Effector memory CD8-positive, alpha-beta T cell (primary cell): ENCODE results near the gene LINS1.

Source experiments
- ATAC-seq: fragments of 150-1000 bp; cut with Tn5 transposase; replicated peaks from 2 replicates; pipeline ENCODE4 v1.10.0; 2021; ENCODE audit warnings: mild to moderate bottlenecking, moderate library complexity
- DNase-seq, 3 experiments: peaks; one replicate each; pipeline ENCODE4 v3.0.0; 2021
- H3K27ac Mint-ChIP-seq, 2 donors: one replicate each; pipeline ENCODE4 v1.8.0; 2022; ENCODE audit warnings: mild to moderate bottlenecking in 2 of 2, mixed read lengths in 2 of 2, moderate library complexity in 2 of 2
- H3K27me3 Mint-ChIP-seq, 2 donors: one replicate each; pipeline ENCODE4 v1.8.0; 2022; ENCODE audit warnings: mixed read lengths in 2 of 2
- H3K36me3 Mint-ChIP-seq: one replicate; pipeline ENCODE4 v1.8.0; 2022; ENCODE audit warnings: mild to moderate bottlenecking, moderate library complexity, mixed read lengths; ENCODE audit not compliant: insufficient read depth
- H3K4me1 Mint-ChIP-seq, 2 donors: one replicate each; pipeline ENCODE4 v1.8.0; 2022; ENCODE audit warnings: low read depth in 2 of 2, mixed read lengths in 2 of 2
- H3K4me3 Mint-ChIP-seq, 2 donors: one replicate each; pipeline ENCODE4 v1.8.0; 2022; ENCODE audit warnings: mild to moderate bottlenecking in 2 of 2, mixed read lengths in 2 of 2, moderate library complexity in 2 of 2
- H3K9me3 Mint-ChIP-seq, 2 donors: one replicate each; pipeline ENCODE4 v1.8.0; 2022; ENCODE audit warnings: mixed read lengths in 2 of 2
- total RNA-seq, 9 experiments: gene quantifications; one replicate each; lab custom pipeline; 2026; lab: John Stamatoyannopoulos, UW

The LINS1 gene, protein sequence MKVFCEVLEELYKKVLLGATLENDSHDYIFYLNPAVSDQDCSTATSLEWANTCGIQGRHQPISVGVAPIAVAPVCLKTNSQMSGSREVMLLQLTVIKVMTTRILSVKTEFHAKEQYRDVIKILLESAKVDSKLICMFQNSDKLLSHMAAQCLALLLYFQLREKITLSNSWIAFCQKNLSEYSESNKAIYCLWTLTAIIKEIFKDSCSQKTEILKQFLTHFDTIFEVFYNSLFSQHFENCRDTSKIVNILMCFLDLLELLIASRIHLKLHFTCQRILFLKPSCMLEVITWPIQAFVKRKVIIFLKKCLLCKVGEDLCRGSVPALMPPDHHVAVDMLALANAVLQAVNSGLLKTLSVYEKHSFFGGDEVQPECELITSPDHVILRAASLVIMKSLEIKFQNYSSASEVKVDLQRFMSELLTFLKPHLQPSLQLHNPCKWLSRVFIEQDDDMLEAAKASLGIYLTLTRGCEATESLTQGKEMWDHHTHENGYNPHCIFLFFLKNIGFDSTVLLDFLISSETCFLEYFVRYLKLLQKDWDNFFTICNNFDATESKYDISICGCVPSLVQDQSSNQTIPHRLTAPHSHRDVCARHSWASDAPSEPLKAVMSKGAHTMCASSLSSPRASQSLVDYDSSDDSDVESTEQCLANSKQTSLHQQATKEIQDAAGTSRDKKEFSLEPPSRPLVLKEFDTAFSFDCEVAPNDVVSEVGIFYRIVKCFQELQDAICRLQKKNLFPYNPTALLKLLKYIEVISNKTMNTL
- total RNA-seq = 20.8 to 102 (median 66.5) reads per million in 9 experiments

DNA sequence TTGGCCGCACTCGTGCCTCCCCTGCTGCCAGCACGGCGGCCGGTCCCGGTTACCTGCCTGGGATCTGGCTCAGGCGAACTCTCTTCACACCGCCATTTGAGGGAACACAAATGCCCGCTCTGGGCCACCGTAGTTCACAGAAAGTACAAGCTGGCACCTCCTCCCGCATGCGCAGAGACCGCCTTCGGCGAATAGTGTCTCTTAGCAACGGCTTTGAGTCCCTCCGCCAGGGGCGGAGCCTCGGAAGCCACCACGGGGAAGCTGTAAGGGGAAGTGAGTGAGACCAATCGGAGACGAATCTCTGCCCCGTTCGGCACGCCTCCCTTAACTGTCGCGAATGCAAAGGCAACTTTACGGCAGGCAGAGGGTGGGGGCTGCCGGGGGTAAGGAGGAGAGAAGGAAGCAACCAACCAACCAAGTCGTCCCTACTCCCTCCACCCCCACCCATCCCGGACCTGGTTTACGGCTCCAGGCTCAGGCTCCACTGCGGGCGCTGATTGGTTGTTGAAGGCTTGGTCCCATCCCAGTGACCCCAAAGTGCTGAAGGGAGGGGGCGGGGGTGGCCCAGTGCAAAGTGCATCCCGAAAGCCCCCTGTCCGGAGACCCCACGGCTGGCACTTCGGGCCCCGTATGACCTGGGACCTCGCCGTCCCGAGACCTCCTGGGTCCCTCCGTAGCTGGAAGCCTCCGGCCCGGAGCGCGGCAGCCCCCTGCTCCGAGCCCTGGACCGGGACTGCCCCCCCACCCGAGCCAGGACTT lies at the start of gene LINS1, which contains the start of gene ASB7:
Gene LINS1, minus strand, starts transcription at position 121 of the 759 bp plus-strand sequence. CDS start 21,342 bp downstream, outside the sequence.
Gene ASB7, plus strand, starts transcription at position 526 of the 759 bp plus-strand sequence. CDS start 9,628 bp downstream, outside the sequence.
- DNase-seq (peak; percentile 99), ATAC-seq (peak; percentile 85)
- H3K27me3 Mint-ChIP-seq = no peaks in the 10 kb centered on the region
- H3K9me3 Mint-ChIP-seq = no peaks in the 10 kb centered on the region
- H3K4me1 Mint-ChIP-seq = peaks cover 25 to 47% of the 10 kb centered on the region in 2 donors
- peaks cover 13% of the 10 kb centered on the region for H3K36me3 Mint-ChIP-seq
- no peak within 1 kb of the TSS for H3K27ac Mint-ChIP-seq
- no peak within 1 kb of the TSS for H3K4me3 Mint-ChIP-seq

DNA sequence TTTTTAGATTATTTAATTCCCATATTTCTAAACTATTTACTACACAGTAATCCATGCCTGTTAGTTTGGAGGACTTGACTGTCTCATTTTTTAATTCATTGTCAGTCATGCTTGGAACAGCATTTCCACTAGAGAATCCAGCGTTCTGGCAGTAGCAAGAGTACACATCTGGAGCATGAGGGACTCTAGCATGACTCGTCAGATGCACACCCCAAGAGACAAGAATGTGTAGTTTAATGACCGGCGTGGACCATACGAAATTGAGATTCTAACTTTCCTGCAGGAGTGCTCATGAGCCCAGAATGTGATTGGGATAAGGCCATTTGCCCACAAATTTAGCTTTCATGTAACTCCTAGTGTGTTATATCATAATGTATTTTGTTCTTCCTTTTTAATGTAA lies 49.3 kb upstream of the LINS1 start:
- no peak overlapping the region for H3K4me3 Mint-ChIP-seq
- H3K4me1 Mint-ChIP-seq = peaks cover 0 to 2% of the 10 kb centered on the region in 2 donors
- no peak overlapping the region for H3K27ac Mint-ChIP-seq
- peaks cover 4% of the 10 kb centered on the region for H3K36me3 Mint-ChIP-seq
- H3K9me3 Mint-ChIP-seq = no peaks in the 10 kb centered on the region
- no peaks in the 10 kb centered on the region for H3K27me3 Mint-ChIP-seq
- ATAC-seq (no peak), DNase-seq (no peak)

DNA sequence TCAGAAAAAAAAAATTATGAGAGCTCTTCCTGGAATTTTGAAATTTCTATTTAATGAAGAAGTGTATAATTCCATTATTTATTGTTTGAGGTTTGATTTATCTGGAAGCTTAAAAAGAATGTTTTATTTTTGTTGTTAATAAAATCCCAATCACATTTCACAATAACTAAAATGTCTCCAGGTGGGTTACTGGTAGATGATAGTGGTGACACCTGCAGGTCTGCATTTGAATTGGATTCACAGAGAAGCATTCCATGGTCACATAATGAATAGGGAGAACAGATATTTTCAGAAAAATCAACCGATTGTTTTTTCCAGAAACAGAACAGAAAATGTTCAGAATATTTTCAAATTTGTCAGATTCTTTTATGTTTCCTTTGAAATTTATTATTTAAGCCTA lies 48.7 kb upstream of the LINS1 start:
- Mint-ChIP-seq H3K4me1 (peaks cover 0 to 8% of the 10 kb centered on the region in 2 donors), H3K4me3 (no peak overlapping the region), H3K27me3 (no peaks in the 10 kb centered on the region), H3K9me3 (no peaks in the 10 kb centered on the region), H3K27ac (peak overlapping the region in 1 of 2 donors; percentile 19), H3K36me3 (peaks cover 4% of the 10 kb centered on the region)
- ATAC-seq = no peak
- DNase-seq = no peak

DNA sequence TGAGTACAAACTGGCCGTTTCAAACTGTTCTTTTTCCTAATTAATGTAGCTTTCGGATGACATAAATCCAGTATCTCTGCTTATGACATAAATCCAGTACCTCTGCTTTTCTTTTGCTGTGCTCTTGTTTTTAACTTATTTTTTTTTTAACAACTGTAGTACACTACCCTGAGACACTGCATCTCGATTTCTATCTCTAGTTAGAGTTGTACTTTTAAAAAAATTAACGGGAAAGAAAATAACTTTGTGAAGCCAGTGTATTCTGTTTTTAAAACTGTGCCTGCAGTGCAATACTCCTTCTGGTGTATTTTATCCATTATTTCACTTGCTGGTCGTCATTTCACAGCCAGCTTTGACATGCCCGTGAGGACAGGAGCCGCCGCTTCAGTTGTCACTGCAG lies 47.0 kb upstream of the LINS1 start:
- no peak for ATAC-seq
- H3K27me3 Mint-ChIP-seq = no peaks in the 10 kb centered on the region
- H3K4me3 Mint-ChIP-seq = no peak overlapping the region
- no peak for DNase-seq
- peaks cover 3 to 9% of the 10 kb centered on the region in 2 donors for H3K4me1 Mint-ChIP-seq
- H3K27ac Mint-ChIP-seq = no peak overlapping the region
- peaks cover 4% of the 10 kb centered on the region for H3K36me3 Mint-ChIP-seq
- H3K9me3 Mint-ChIP-seq = no peaks in the 10 kb centered on the region

DNA sequence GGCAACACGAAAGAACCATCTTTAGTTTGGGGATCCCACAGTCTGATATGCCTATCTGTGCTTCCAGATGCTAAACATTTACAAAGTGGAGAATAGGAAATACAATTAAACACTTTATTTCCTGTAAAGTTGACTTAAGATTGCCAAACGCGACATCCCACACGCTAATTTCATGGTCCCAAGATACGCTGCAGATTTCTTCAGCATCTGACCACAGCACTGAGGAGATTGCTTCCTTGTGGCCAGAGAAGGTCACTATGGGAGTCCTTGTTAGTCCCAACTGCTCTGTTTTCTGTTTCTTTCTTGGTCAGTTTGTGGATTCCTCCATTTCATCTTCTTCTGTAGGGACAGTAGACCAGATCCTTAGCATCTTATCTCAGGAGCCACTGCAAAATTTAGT lies 43.7 kb upstream of the LINS1 start:
- DNase-seq (no peak), ATAC-seq (no peak)
- Mint-ChIP-seq H3K27ac (peak overlapping the region in 1 of 2 donors; percentile 11), H3K4me3 (no peak overlapping the region), H3K36me3 (peaks cover 4% of the 10 kb centered on the region), H3K27me3 (no peaks in the 10 kb centered on the region), H3K9me3 (no peaks in the 10 kb centered on the region), H3K4me1 (peaks cover 16 to 29% of the 10 kb centered on the region in 2 donors)

DNA sequence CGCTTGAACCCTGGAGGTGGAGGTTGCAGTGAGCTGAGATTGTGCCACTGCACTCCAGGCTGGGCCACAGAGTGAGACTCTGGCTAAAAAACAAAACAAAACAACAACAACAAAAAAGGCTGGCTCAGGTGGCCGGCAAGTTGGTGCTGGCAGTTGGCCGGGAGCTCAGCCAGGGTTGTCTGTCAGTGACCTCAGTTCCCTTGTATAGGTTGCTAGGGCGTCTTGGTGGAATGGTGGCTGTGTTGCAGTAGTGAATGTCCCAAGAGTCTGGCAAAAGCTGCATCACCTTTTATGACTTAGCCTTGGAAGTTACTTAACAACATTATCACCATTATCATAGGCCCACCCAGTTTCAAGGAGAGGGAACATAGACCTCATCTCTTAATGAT lies 41.0 kb upstream of the LINS1 start:
- H3K36me3 Mint-ChIP-seq = no peaks in the 10 kb centered on the region
- no peaks in the 10 kb centered on the region for H3K27me3 Mint-ChIP-seq
- DNase-seq (no peak), ATAC-seq (no peak)
- peaks cover 25 to 41% of the 10 kb centered on the region in 2 donors for H3K4me1 Mint-ChIP-seq
- H3K27ac Mint-ChIP-seq = peak overlapping the region in 1 of 2 donors; percentile 13
- no peaks in the 10 kb centered on the region for H3K9me3 Mint-ChIP-seq
- no peak overlapping the region for H3K4me3 Mint-ChIP-seq

DNA sequence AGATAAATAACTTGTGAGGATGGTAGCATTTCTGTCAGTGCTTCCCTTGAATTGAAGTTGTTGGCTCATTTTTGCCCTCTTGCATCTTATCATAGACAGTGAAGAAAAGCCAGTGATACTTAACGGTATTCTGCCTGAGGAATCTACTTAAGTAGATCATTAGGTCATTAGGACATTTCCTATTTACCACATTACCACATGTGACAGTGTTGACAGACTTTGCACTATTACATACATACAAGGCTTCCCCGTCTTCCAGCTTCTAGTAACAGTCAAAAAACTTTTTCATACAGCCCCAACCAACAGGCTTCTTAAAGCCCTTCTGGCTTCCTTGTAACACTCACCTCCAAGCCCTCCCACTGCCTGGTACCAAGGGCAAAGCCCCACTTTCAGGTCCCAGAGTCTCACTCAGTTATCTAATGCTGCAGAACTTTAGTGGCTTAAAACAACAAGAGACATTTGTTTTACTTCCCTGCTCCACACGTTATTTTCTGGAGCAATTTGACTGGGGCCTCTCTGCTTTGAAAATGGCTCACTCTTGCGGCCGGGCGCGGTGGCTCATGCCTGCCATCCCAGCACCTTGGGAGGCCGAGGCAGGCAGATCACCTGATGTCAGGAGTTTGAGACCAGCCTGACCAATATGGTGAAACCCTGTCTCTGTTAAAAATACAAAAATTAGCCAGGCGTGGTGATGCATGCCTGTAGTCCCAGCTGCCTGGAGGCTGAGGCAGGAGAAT lies 40.4 kb upstream of the LINS1 start:
- Mint-ChIP-seq H3K27ac (peak overlapping the region in 1 of 2 donors; percentile 32), H3K27me3 (no peaks in the 10 kb centered on the region), H3K9me3 (no peaks in the 10 kb centered on the region), H3K4me3 (no peak overlapping the region), H3K36me3 (no peaks in the 10 kb centered on the region), H3K4me1 (peaks cover 25 to 41% of the 10 kb centered on the region in 2 donors)
- DNase-seq (no peak), ATAC-seq (no peak)

DNA sequence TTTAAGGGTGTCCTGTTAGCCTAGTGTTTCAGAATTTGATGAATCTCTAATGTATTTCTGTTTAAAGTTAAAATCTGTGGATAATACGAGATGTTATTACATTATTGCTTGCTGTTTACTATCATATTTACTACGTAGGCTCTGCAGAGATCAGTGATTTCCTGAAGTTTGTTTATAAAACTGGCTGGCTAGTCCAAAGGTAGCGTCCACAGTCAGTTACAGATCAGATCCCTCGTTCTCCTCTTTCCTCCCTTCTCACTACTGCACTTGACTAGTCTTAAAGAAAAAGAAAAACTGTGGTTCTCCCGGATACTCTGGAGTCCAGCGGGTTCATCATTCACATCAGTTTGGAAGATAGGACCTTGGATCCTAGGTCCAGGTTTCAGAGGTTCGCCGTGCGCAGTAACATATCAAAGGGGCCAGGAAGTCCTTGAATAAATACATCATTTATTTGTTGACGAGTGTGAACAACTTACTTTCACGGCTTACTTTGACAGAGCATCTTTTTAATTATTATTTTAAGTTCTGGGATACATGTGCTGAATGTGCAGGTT lies 36.3 kb upstream of the LINS1 start:
- ATAC-seq (no peak), DNase-seq (no peak)
- H3K27ac Mint-ChIP-seq = no peak overlapping the region
- peaks cover under 1% of the 10 kb centered on the region for H3K36me3 Mint-ChIP-seq
- no peaks in the 10 kb centered on the region for H3K27me3 Mint-ChIP-seq
- no peak overlapping the region for H3K4me3 Mint-ChIP-seq
- no peaks in the 10 kb centered on the region for H3K9me3 Mint-ChIP-seq
- H3K4me1 Mint-ChIP-seq = peaks cover 46 to 55% of the 10 kb centered on the region in 2 donors

DNA sequence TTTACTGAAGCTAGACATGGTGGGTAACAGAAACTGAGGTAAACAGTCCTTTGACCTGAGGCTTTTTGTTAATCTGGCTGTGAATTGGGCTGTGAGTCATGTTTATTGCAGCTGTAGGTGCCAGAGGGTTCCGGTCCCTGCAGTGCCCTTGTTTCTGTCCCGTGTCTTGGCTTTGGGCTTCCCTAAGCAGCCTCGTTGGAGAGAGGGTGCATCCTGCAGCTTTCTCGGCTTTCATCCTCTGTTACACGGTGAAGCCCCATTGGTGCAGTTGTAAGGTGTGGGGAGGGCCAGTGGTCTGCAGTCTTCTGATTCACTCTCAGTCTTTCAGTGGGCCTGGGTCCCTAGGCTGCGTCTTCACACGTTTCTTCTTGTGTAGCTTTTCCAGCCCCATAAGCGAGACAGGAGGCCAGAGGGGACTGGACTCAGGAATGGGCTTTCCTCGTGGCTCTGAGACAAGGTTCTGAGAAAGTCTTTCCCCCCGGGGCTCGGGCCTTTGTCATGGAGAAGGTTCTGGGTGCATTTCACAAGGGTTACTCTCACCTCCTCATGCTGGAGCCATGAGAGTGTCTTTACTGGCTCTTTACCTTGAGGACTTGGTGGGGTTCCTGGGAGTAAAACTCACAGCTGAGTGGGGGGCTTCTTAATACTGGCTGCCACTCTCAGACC lies 33.6 kb upstream of the LINS1 start:
- Mint-ChIP-seq H3K27ac (peak overlapping the region; percentile 20 to 27), H3K27me3 (no peaks in the 10 kb centered on the region), H3K4me3 (peak overlapping the region in 1 of 2 donors; percentile 30), H3K4me1 (peaks cover 40 to 44% of the 10 kb centered on the region in 2 donors), H3K9me3 (no peaks in the 10 kb centered on the region), H3K36me3 (peaks cover 13% of the 10 kb centered on the region)
- DNase-seq = no peak
- no peak for ATAC-seq

DNA sequence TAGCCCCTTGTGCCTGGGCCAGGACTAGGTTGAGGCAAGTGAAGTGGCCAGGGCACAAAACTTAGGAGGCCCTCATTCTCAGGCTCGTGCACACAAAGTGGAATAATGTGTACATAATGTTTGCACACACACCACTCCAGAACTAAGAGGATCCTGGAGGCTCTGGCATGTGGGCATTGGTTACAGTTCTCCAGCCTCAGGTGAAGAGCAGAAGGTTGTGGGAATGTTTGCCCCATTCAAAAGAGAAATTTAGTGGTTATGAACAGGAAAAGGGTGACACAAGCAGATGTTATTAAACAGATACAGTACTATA lies 31.7 kb upstream of the LINS1 start:
- H3K4me3 Mint-ChIP-seq = no peak overlapping the region
- H3K9me3 Mint-ChIP-seq = no peaks in the 10 kb centered on the region
- peak overlapping the region in 1 of 2 donors; percentile 82 for H3K27ac Mint-ChIP-seq
- DNase-seq = no peak
- H3K36me3 Mint-ChIP-seq = peaks cover 23% of the 10 kb centered on the region
- no peaks in the 10 kb centered on the region for H3K27me3 Mint-ChIP-seq
- no peak for ATAC-seq
- peaks cover 35 to 38% of the 10 kb centered on the region in 2 donors for H3K4me1 Mint-ChIP-seq

DNA sequence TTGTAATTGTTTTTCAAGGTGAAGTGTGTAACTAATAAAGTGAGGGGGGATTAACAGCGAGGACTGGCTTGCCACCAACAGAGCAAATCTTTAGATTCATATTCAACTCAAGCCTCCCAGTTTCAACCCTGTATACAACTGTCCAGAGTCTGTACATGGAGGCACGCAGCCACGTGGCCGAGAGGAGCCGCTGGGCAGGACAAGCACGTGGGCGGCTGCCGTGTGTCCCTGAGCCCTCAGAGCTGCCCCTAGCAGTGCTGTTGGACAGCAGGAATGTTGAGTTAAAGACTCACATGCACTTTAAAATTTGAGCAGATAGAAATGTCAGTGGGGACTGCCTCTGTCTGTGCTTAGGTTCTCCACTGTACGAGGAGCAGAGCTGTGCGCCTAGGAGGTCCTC lies 29.8 kb upstream of the LINS1 start:
- Mint-ChIP-seq H3K27me3 (no peaks in the 10 kb centered on the region), H3K4me3 (no peak overlapping the region), H3K36me3 (peaks cover 23% of the 10 kb centered on the region), H3K4me1 (peaks cover 35 to 41% of the 10 kb centered on the region in 2 donors), H3K9me3 (no peaks in the 10 kb centered on the region), H3K27ac (no peak overlapping the region)
- DNase-seq (no peak), ATAC-seq (no peak)

DNA sequence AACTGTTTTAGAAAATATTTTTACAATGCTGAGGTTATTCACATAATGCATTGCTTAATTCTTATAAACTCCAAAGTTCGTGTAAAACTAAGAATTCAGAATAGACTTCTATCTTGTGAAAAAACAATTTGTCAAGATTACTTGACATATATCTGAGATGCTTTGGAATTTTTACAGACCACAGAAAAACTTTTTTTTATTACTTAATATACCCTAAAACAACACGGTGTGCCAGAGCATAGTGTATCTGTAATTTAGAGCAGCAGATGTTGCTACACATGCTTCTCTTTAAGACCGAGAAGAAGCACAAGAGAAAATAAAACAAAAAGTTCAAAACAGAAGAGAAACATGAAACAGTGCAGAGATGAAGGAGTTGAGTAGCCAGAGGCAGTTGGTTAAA lies 26.8 kb upstream of the LINS1 start:
- Mint-ChIP-seq H3K4me3 (no peak overlapping the region), H3K9me3 (no peaks in the 10 kb centered on the region), H3K27ac (no peak overlapping the region), H3K36me3 (peaks cover 23% of the 10 kb centered on the region), H3K4me1 (peaks cover 15 to 21% of the 10 kb centered on the region in 2 donors), H3K27me3 (no peaks in the 10 kb centered on the region)
- no peak for DNase-seq
- ATAC-seq = no peak
